Nephron (organoid): ENCODE data around the gene TULP4.

Experiments
- H3K27ac Mint-ChIP-seq, 3 experiments: 2 replicates each; pipeline ENCODE4 v1.8.0; 2020; ENCODE audit warnings: mixed read lengths in 3 of 3, mild to moderate bottlenecking in 2 of 3, moderate library complexity in 1 of 3
- H3K27me3 Mint-ChIP-seq: 2 replicates; pipeline ENCODE4 v1.8.0; 2021; ENCODE audit warnings: low read depth, mild to moderate bottlenecking, moderate library complexity, mixed read lengths
- H3K36me3 Mint-ChIP-seq: 2 replicates; pipeline ENCODE4 v1.8.0; 2020; ENCODE audit warnings: low read depth, mixed read lengths
- H3K4me1 Mint-ChIP-seq: 2 replicates; pipeline ENCODE4 v1.8.0; 2020; ENCODE audit warnings: mixed read lengths
- H3K4me3 Mint-ChIP-seq, 3 experiments: 2 replicates each; pipeline ENCODE4 v1.8.0; 2020; ENCODE audit warnings: mild to moderate bottlenecking in 3 of 3, mixed read lengths in 3 of 3, moderate library complexity in 2 of 3
- H3K9me3 Mint-ChIP-seq: 2 replicates; pipeline ENCODE4 v1.8.0; 2020; ENCODE audit warnings: mixed read lengths
- CTCF ChIP-seq, 3 experiments: fragments of 200-600 bp; sonication (generic); IDR thresholded peaks; one replicate each; pipeline ENCODE4 v1.5.0; 2021; ENCODE audit warnings: antibody characterized with exemption in 3 of 3; ENCODE audit not compliant: unreplicated experiment in 3 of 3

TULP4 gene

GRCh38 chr6:158312672-158313397 lies 570 bp downstream of the TULP4 start:
- H3K36me3 Mint-ChIP-seq = peaks cover 81% of the 10 kb centered on the region
- no peak overlapping the region for H3K4me3 Mint-ChIP-seq
- H3K27ac Mint-ChIP-seq = peak overlapping the region; percentile 25 to 67 (median 62)
- peaks cover 29% of the 10 kb centered on the region for H3K4me1 Mint-ChIP-seq
- no peaks in the 10 kb centered on the region for H3K27me3 Mint-ChIP-seq
- peaks cover 19% of the 10 kb centered on the region for H3K9me3 Mint-ChIP-seq
- no peak for TF ChIP-seq CTCF (IDR thresholded peaks at IDR 0.05; ENCODE audit: unreplicated experiment in 3 of 3)

GRCh38 chr6:158313989-158314388 lies 1.7 kb downstream of the TULP4 start:
- Mint-ChIP-seq H3K36me3 (peaks cover 92% of the 10 kb centered on the region), H3K27me3 (no peaks in the 10 kb centered on the region), H3K4me1 (peaks cover 29% of the 10 kb centered on the region), H3K27ac (peak overlapping the region; percentile 25 to 62 (median 28)), H3K4me3 (no peak overlapping the region), H3K9me3 (peaks cover 24% of the 10 kb centered on the region)
- TF ChIP-seq CTCF (IDR thresholded peaks at IDR 0.05; ENCODE audit: unreplicated experiment in 3 of 3) = no peak

- Mint-ChIP-seq H3K4me1 (peaks cover 35% of the 10 kb centered on the region), H3K36me3 (peaks cover 94% of the 10 kb centered on the region), H3K27ac (no peak overlapping the region), H3K27me3 (no peaks in the 10 kb centered on the region), H3K4me3 (no peak overlapping the region), H3K9me3 (peaks cover 24% of the 10 kb centered on the region)
- no peak for TF ChIP-seq CTCF (IDR thresholded peaks at IDR 0.05; ENCODE audit: unreplicated experiment in 3 of 3)
These were observed 2.5 kb downstream of the TULP4 start for GRCh38 chr6:158314737-158315136.

- Mint-ChIP-seq H3K36me3 (peaks cover 89% of the 10 kb centered on the region), H3K9me3 (peaks cover 24% of the 10 kb centered on the region), H3K4me3 (no peak overlapping the region), H3K27me3 (no peaks in the 10 kb centered on the region), H3K27ac (no peak overlapping the region), H3K4me1 (peaks cover 39% of the 10 kb centered on the region)
- TF ChIP-seq CTCF (IDR thresholded peaks at IDR 0.05; ENCODE audit: unreplicated experiment in 3 of 3) = no peak
These were observed 3.8 kb downstream of the TULP4 start for GRCh38 chr6:158316022-158316421.

GRCh38 chr6:158321960-158322359 lies 9.7 kb downstream of the TULP4 start:
- H3K4me3 Mint-ChIP-seq = no peak overlapping the region
- no peak for TF ChIP-seq CTCF (IDR thresholded peaks at IDR 0.05; ENCODE audit: unreplicated experiment in 3 of 3)
- peaks cover 39% of the 10 kb centered on the region for H3K4me1 Mint-ChIP-seq
- peaks cover 18% of the 10 kb centered on the region for H3K9me3 Mint-ChIP-seq
- peak overlapping the region; percentile 51 to 81 (median 70) for H3K27ac Mint-ChIP-seq
- H3K36me3 Mint-ChIP-seq = peaks cover 63% of the 10 kb centered on the region
- no peaks in the 10 kb centered on the region for H3K27me3 Mint-ChIP-seq

GRCh38 chr6:158322400-158322723 lies 10.1 kb downstream of the TULP4 start:
- Mint-ChIP-seq H3K4me3 (no peak overlapping the region), H3K9me3 (peaks cover 14% of the 10 kb centered on the region), H3K4me1 (peaks cover 41% of the 10 kb centered on the region), H3K27me3 (no peaks in the 10 kb centered on the region), H3K36me3 (peaks cover 62% of the 10 kb centered on the region), H3K27ac (peak overlapping the region; percentile 51 to 81 (median 70))
- no peak for TF ChIP-seq CTCF (IDR thresholded peaks at IDR 0.05; ENCODE audit: unreplicated experiment in 3 of 3)
